Measurements from ENCODE around the gene CPNE5.

Gene CPNE5

DNA sequence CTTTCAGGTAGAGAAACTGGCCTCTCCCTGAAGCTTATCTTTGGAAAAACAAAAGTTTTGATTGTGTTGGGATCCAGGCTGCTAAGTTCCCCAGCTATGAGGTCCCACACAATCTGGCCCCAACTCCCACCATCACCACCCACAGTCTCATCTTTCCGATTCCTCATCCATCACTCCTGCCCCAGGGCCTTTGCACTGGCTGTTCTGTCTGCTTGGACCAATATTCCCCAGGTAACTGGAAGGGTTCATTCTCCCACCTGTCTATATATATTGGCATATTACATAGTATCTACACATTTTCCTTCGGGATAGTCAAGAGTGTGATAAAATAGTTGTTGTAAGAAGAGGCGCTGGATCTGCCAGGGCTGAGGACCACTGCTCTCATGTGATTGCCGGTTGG lies 52.0 kb downstream of the CPNE5 start:
- no peak for DNase-seq

DNA sequence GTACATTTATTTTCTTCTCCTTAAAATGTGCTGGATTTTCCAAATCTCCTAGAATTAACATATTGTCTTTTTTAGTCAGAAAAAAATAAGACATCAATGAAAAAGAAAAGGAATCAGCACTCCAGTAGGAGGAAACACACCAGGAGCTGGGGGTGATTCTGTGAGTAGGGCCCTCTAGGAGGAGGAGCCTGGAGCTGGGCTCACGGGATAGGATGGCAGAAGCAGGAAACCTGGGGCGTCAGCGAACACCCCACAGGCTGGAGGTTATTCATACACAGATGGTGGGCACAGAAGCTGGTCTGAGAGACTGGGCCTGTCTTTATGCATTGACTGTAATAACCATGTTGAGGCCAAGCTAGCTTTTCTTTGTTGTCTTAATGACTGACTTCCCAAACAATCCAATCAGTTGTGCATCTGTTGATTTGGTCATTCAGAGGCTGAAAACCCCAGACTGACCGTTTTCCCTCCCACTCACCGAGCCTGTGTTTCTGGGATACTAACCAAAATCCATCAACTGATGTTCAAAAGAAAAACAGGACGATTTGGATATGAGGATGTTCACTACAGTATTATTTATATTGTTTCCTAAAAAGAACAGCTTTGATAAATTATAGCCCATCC lies 53.1 kb downstream of the CPNE5 start:
- no peak for DNase-seq

DNA sequence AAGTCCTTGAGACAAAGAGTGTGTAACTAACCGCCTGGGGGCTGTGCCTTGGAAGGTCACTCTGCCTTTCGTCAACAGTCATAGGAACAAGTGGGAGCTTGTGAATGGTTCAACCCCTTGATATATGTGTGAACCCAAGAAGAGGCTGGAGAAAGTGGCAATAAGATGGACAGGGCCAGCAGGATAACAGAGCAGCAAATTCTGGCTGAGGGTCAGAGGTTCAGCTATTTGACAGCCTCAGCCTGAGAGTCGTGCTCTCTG lies 54.9 kb downstream of the CPNE5 start:
- DNase-seq = no peak

DNA sequence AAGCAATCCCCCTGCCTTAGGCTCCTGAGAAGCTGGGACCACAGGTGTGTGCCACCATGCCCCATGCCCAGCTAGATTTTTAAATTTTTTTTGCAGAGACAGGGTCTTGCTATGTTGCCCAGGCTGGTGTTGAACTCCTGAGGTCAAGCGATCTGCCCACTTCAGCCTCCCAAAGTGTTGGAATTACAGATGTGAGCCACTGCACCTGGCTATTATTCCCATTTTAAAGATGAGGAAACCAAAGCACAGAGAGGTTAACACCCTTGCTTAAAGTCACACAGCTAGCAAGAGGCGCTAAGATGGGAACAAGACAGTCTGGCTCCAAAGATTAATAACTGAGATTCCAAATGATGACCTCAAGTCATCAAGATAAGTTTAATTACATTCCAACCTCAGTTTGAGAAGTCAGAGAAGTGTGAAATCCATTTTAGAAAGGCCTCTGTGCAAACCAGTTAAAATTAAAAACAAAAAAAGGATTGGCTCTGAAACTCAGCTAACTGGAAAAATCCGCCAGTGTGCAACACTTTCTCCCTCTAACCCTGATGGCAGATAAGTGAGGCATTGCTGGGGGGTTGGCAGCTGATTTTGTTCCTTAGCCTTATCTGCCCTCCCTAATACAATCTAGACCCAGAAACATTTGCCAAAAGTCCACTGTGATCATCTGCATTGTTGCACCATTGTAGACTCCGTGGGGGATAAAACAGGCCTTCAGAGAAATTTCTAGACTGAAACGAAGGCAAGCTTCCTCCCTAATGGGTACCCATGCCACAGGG lies 55.5 kb downstream of the CPNE5 start:
- no peak for DNase-seq

DNA sequence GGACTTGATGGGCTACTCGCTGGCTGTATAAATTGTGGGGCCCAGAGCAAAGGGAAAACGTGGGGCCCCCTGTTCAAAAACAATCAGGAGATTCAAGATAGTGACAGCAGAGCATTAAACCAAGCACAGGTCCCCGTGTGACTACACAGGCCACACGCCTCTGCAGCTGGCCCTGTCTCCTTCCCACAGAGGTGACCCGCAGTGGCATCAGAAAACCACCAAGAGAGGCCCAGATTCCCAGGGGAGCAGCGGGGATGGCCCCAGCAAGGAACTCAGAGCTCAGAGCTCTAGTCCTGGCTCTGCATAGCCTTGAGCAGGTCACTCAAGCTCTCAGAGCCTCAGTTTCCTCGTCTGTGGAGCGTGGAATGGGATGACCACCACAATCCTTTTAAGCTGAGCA lies 57.6 kb downstream of the CPNE5 start:
- DNase-seq = no peak

DNA sequence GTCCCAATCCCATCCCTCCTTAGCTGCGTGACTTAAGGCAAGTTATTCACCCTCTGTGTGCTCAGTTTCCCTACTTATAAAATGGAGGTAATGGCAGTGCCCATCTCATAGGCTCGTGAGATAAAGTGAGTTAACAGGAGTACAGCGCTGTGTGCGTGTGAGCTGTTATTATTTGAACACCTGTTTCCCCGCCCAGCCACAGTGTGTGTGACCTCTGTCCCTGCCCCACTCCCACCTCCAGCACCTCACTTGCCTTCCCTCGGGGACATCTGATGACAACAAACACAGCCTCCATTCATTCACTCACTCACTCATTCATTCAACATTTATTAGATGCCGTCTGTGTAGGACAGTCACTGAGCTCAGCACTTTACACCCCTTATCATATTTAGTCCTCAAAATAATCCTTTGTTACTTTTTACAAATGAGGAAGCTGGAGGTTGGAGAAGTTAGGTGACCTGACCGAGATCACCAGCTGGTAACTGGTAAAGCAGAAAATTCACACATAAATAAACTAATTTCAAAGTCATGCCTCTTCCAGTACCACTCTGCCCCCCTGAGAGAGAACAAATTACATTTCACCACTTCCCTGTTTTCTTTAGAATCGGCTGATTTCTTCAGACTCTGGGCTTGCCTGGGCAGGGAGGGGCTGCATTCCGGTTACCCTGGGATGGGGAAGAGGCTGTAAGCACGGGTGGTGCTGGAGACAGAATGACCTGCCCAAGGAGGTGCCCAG lies 58.6 kb downstream of the CPNE5 start:
- peak; percentile 58 for DNase-seq

DNA sequence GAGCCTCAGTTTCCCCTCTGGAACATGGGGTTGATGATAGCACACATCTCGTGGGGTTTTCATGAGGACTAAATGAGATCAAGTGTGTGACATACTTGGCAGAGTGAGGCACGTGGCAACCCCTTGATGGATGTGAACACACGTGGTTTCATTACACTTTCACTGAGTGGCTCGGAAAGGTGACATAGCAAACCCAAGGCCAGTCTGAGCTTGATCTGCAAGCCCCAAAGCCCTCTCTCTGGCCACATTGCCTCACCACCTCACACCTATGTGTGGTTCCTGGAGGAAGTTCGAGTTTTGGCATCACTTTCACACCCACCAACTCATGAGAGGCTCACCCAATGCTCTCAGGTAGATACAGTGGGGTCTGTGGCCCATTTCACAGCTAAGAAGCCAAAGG lies 60.0 kb downstream of the CPNE5 start:
- no peak for DNase-seq

DNA sequence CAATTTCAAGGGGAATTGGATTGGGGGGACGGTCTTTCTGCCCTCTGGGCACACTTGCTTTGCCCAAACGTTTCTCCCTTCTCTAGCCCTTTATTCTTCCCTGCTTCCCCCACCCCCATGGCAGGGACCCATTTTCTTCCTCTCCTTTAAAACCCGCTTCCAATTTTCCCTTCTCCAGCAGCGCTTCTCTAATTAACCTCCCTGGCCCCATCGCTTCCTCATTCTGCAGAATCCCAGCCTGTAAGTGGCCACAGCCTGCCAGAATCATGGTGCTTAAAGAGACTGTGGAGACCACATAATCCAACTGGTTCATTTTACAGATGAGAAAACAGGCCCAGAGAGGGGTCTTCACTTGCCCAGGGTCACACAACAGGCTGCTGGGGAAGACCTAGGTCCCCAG lies 61.4 kb downstream of the CPNE5 start:
- DNase-seq = peak; percentile 48

DNA sequence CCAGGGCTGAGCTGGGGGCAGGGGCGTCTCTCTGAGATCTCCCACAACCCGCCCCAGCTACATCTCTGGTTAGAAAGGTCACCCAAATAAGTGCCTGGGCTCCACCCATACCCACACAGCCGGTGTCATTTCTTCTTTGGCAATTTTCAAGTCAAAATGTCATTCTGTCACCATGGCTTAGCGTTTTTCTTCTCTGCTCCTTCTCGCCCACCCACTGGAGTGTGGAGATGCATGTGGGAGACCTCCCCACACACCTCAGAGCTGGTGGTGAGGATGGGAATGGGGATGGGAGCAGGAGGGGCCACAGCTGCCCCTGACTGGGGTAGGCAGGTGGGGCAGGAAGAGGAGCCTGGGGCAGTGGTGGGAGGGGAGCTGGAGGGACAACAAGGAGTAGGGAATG lies 63.1 kb downstream of the CPNE5 start:
- no peak for DNase-seq

DNA sequence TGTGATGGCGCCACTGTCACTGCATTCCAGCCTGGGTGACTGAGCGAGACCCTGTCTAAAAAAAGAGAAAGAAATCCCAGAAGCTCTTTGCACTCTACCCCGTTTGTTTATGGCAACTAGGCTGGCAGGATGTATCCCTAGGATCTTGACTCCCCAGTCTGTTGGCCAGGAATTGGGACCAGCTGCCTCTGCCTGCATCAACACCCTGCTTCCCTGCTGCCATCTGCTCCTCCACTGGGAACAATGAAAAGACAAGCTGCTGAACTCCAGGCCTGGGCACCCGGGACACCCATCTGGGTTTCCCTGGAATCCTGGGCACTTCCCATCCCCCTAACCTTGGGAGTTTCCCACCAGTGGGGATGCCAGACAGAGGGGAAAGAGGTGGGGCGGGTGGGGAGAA lies 64.9 kb downstream of the CPNE5 start:
- DNase-seq = no peak

DNA sequence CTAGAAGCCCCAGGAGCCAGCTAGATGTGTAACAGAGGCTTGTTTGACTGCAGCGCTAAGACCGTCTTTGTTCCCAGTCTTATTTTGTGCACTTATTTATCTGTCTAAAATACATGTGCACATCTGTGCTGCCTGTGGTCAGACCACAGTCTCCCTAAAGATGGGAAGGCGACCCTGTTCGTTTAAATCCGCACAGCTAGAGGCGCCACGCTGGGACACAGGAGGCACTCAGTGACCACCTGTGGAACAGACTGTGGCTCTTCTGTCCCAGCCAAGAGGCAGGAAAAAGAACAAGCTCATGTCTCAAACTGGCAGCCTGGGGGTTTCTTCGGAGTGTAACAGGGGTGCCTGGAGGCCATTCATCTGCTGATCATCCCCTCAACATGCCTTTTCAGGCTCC lies 66.8 kb downstream of the CPNE5 start:
- no peak for DNase-seq

DNA sequence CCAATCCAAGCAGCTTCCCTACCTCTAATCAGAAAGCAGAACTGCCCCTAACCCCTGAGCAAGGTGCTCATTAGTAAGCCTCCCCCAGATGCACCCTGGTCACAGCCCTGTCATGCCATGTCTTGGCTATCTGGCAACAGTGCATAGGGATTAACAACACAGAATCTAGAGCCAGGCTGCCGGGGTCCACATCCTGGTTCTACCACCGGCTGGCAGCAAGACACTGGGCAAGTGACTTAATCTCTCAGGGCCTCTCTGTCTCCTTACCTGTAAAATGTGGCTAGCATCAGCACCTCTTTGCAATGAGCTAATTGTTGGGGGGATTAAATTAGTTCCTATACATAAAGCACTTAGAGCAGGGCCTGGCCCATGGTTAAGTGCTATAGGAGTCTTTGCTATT lies 68.1 kb downstream of the CPNE5 start:
- no peak for DNase-seq

DNA sequence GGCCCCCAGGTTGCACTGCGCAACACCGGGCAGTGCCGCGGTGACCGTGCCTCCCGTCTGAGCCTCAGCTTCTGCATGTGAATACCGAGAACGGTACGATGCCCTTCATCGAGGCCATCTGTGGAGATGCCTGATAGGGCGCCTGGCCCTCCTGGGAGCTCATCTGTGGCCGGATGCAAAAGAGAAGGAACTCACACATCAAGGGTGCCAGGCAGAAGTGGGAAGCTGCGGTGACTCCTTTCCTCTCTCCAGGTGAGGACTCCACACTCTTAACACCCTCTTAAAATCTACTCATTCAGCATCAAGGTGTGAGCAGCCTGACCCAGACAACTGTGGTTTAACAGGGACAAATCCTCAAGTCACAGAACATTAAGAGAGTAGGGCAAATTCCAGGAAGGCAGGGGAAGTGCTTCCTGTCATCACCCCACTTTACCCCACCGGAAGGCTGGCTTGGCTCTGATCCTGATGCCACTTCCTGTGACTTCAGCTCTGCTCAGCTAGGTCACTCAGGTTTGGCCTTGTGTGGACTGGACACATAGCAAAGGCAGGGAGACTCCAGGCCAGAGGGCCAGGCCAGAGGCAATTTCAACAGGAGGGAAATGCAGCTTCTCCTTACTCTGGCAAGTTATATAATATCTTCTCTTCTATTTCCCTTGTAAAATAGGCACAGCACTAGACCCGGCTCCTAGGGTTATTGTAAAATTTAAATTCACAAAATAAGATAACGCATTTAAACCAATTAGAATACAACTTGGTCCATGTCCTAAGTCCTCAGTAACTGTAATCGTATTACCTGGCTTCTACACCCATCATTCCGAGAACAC lies 69.4 kb downstream of the CPNE5 start:
- peak; percentile 40 for DNase-seq

DNA sequence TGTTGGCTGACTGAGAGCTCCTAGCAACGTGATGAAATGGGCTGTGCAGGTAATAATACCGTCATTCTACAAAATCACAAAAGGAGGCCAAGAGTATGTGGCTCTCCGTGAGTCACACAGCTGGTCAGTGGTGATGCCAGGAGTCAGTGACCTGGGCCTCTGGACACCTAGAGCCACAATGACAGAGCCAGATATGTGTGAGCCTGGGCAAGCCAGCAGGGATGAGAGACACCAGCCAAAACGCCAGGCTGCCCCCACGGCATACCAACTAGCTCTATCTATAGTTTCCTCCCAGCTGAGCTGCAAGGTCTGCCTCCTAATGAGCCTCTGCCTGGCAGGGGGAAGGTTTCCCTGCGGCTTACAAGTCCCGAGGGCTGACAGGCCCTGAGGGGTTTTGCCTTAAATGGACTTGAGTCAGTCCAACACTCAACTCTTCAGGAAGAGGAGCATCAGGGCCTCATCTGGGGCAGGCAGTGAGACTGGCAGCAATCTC lies 70.0 kb downstream of the CPNE5 start:
- DNase-seq = no peak

DNA sequence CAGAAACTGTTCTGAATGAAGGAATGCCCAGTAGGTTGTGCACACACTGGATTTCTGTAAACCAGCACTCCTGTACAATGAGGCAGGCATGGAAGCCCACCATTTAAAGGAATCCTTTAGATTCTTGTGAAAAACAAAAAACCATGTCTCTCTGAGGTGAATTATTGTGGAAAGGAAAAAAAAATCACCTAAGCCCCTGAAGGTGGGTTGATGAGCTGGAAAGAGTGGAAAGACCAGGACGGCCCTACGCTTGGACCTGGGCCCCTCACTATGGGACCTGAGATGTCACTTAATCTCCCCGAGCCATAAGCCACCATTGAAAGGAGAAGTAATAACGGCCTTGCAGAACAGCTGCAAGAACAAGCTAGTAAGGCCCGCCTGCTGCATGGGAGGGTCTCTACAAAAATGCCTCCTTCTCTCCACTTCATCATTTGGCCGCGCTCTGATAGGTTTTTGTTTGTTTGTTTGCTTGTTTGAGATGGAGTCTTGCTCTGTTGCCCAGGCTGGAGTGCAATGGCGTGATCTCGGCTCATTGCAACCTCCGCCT lies 72.8 kb downstream of the CPNE5 start:
- no peak for DNase-seq

DNA sequence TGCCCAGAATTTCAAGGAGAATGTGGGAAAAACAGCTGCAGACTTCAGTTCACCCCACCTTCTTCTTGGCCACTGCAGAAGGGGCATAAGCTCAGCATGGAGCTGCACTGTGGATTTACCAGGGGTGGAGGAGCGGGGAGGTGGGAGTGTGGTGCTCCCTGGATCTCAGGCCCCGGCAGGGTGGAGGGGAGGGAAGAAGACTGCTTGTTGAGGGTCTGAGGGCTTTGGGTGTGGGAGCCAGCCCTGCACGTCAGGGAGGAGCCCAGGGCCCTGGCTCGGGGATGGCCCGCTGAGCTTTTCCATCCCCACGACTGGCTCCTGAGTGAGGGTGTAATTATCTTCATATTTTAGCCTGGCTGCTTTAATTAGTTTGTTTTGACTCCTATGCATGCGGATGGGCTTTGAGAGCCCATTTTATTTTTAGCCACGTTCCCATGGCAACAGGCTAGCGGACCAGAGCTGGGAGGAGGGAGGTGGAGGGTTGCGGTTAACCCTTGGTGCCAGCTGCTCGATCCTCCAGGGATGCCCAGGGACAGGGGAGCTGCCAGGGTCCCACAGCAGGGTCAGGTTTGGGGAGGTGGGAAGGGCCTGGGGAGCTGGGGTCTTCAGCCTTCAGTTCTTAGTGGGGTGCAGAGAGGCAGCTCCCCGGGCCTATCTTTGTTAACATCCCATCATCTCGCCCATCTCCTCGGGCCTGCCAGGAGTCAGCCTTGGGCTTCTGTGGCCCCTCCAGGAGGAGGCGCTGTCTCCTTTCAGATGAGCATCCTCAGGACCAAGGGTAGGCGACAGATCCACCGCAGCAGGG lies 73.4 kb downstream of the CPNE5 start:
- DNase-seq = peak; percentile 83

DNA sequence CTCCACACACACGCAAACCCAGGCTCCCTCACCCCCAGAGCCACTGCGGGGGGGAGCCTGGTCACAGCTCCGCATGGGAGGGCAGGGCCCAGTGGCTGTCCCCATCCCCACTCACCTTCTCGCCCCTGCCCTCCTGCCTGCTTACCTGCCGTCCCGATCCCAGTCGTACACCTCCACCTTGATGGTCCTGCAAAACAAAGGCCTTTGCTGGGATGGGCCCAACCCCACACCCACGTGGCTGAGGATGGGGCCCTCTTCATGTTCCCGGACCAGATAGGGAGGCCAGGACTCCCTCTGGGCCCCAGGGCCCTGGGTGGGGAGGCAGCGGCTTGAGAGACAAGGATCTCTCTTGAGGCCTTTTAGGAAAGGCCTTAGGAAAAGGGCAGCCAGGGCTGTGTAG lies 74.1 kb downstream of the CPNE5 start:
- no peak for DNase-seq

DNA sequence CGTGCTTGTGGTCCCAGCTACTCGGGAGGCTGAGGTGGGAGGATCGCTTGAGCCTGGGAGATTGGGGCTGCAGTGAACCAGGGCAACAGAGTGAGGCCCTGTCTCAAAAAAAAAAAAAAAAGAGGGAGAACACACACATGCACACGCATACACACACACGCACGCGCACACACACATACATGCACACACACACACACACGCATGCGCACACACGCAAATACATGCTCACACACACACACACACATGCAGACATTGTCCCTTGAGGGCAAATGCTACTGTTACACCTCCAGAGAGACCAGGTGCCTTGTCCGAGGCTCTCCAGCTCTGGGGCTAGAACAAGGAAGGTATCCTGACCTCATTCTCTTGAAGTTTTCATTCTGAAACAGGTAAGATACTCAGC lies 77.1 kb downstream of the CPNE5 start:
- no peak for DNase-seq

DNA sequence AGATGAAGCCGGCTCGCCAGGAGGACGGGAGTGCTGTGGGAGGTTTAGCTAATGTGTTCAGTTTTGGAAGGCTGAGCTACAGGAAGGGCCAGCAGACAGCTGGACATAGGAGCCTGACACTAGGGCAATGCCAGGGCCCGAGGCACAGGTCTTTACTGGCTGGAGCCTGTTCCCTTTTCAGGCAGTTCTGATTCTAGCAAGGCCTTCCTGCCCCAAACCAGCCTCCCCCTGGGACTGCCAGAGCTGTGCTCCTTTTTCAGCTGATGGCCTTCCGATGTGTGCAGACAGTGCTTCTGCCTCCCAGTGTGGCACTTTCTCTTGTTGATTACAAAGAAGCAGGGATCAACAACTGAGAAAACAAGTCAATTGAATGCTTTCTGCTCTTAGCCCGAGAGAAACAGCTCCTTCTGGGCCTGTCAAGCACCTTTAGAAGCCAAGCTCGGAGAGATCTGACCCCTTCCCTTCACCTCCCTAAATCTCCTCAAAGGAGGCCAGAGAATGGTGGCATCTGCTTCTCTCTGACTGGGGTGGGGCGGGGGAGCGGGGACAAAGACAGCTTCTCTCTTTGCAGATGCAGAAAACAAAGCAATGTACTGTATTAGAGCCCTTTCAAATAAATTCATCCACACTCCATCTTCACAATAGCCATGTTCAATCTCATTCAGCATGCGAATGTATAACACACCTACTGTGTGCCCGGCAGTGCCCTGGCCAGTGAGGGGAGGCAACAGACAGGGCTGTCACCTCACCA lies 78.4 kb downstream of the CPNE5 start:
- no peak for DNase-seq

DNA sequence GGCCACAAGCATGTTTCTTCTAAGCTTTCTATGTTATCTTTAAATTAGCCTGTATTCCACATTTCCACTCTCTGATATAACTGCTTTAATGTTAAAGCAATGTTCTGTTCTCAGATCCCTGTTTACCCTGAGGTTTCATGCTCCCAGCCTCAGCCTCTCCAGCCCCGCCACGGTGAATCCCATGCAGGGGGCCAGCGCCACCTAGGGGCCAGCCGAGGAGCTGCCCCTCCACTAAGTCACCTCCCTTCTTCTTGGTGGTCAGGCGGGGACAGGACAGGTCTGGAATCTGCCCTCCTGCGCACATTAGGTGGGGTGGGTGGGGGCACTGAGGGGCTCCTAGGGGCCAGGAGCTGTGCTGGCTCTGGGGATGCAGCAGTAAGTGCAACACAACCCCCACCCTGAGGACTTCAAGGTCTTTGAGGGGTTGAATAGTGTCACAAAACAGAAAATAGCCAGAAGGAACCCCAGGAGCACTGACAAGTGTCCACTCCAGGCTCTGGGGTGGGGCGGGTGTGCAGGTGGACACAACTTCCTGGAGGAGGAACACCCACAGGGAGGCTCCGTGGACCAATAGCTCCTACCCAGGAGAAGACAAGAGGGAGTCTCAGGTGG lies 80.0 kb downstream of the CPNE5 start:
- peak; percentile 76 for DNase-seq

All from inflammatory macrophage treated with lipopolysaccharide for 4 hours (primary cell).